Measurements from ENCODE around the gene LRAT.
"Not testable (repeated sequence)": the region's sequence is repeated elsewhere in the genome, so short reads cannot be mapped to it uniquely, and the experiment has no call there.

LRAT gene

GRCh38 chr4:154743683-154744340 is at the start of gene LRAT:
Gene LRAT (plus strand): TSS chr4:154744000. CDS start chr4:154744327, 327 bp downstream.
- no peak for DNase-seq

DNA sequence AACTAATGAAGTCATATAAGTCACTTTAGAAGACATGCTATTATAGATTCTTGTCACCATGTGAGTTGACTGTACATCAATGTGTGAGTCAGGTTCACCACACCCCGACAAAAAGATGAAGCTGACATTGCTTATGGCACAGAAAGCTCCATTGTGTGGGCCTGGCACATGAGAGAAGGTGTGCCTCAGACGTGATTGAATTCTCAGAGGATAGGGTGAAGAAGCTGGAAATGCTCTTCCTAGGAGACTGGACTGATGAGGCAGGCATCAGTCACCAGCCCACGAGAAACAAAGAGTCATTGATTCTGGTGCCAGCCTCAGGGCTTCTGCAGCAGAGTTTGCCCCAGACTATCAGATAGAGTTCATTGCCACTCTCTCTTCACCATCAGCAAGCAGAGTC is 35.9 kb upstream of the LRAT start:
- DNase-seq = no peak

- no peak for DNase-seq
These were observed 34.2 kb upstream of the LRAT start for GRCh38 chr4:154709550-154709949.

- no peak for DNase-seq
These were observed 32.3 kb upstream of the LRAT start for GRCh38 chr4:154711522-154711921.

- DNase-seq = no peak
These were observed 29.3 kb upstream of the LRAT start for GRCh38 chr4:154714339-154715040.

- no peak for DNase-seq
These were observed 24.7 kb upstream of the LRAT start for GRCh38 chr4:154719087-154719486.

GRCh38 chr4:154720123-154720522 is 23.7 kb upstream of the LRAT start:
- DNase-seq = no peak

DNA sequence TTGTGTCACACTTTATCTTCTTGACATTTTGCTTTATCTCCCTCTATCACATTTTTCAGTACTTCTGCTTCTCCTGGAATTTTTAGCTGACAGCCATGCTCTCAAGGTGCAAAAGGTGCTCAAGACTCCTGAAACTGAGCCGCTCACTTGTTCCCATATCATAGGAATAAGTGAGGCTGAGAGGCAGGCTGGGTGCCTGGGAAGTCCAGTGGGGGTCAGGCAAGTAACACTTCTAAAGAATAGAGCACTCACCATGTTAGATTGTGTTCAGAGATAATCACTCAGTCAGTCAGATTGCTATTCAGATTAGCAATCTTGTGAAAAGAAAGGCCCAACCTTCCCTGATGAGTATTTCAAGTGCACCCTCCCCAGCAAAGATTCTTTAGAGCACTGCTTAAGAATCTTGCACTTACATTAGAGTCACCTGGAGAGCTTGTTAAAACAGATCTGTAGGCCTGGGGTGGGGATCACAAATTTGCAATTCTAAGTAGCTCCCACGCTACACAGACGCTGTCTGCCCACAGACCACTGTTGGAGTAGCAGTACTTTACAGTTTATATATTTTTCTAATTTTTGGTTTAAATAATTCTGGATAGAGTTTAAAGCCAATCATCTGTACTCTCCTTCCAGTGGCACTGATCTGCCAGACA is 23.1 kb upstream of the LRAT start:
- no peak for DNase-seq

- no peak for DNase-seq
These were observed 21.5 kb upstream of the LRAT start for GRCh38 chr4:154722262-154722661.

GRCh38 chr4:154723601-154724000 is 20.2 kb upstream of the LRAT start:
- not testable (repeated sequence) for DNase-seq

DNA sequence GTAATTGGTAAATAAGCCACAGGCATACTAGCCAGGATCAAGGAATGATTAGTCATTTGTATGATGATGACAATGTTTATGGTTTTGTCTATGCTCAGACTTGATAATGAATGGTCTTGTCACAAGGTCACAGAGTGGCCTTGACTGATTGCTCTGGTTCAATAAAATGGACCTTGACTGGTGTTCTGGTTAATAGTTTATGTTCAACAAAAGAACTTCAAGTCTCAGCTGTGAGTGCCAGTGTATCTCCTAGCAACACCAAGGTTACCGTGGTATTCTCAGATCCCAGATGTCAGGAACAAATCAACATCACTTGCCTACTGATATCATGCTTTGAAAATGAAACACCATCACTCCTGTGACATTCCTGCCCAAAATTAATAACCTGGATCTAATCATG is 16.3 kb upstream of the LRAT start:
- DNase-seq = no peak

DNA sequence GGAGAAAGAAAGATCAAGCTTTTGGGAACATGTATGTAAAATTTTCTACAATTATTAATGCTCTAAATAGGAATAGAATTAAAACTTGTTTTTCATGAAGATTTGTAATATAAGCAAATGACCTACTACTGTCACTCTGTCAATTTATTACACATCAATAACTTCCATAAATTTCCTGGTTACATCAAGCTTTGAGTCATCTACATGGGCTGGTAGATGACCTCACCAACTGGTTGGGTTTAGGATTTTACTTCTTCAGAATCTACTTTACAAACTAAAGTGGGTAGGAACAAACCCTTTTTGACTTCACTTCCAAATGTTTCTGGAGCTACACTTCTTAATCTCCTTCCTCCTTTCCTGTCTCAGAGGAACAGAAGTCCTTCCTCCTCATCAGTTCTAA is 12.0 kb upstream of the LRAT start:
- no peak for DNase-seq

DNA sequence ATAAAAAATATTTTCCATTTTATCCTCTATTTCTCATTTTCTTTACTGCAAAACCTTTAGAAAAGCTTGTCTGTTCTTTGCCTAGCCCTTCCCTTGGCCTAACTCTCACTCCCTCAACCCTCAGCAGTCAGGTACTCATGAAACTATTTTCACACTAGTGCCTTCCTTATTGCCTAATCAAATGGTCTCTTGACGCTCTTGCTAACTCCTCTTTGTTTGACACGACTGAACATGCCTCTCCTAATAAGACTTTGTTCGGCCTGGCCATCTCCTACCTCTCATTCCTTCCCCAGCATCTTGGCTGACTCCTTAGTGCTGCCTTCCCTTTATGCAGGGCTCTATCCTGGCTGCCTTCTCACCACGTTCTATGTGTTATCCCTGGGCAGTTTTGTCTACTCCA is 11.1 kb upstream of the LRAT start:
- no peak for DNase-seq

GRCh38 chr4:154736770-154737169 is 7.0 kb upstream of the LRAT start:
- DNase-seq = no peak

GRCh38 chr4:154738426-154738825 is 5.4 kb upstream of the LRAT start:
- no peak for DNase-seq

- no peak for DNase-seq
These were observed 4.7 kb upstream of the LRAT start for GRCh38 chr4:154739111-154739510.

- no peak for DNase-seq
These were observed 3.3 kb upstream of the LRAT start for GRCh38 chr4:154740462-154740861.

- DNase-seq = no peak
These were observed 2.6 kb upstream of the LRAT start for GRCh38 chr4:154741131-154741665.

DNA sequence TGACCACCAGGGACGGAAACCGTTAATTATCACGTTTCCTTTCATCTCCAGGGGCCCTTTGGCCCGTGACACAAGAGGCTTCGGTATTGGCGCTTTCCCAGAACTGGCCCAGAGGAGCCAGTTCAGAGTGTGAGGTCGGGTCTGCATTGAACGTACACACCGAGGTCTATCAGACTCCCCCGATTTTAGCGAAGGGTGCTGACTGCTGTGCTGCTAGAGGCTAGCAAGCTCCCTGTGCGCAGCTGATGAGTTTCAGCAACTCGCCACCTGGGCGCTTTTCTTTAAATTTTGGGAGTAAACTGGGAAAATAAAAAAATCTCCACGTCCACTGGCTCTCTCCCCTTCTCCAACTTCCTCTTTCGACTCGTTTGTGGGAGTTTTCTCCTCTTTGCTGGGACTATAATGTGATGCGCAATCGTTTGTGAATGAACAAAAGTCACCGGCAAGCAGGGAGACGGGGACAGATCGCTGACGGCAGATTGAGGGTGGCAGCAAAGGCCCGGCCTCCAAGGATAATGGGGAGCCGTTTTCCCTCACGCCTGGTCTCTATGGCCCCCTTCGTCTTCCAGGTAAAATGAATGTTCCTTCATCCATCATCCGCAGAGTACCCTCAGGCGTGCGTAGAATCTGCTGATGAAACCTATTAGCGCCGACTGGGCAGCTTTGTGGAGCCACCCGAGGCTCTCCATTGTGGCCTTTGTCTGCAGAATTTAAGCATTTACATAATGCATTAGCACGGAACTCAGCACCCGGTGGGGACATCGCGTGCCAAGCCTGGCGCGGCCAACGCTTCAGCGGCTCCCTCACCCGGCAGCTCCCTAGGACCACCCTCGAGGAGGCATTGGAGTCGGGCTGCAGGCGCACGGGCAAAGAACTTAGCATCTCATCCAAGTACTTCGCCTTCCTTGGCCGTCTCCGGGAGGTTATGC is 1.6 kb upstream of the LRAT start:
- no peak for DNase-seq

DNA sequence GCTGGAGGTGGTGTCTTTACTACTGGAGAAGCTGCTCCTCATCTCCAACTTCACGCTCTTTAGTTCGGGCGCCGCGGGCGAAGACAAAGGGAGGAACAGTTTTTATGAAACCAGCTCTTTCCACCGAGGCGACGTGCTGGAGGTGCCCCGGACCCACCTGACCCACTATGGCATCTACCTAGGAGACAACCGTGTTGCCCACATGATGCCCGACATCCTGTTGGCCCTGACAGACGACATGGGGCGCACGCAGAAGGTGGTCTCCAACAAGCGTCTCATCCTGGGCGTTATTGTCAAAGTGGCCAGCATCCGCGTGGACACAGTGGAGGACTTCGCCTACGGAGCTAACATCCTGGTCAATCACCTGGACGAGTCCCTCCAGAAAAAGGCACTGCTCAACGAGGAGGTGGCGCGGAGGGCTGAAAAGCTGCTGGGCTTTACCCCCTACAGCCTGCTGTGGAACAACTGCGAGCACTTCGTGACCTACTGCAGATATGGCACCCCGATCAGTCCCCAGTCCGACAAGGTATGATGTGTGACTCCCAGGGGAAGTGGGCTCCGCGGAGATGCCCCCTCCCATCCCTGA is 634 bp downstream of the LRAT start:
- DNase-seq = no peak

DNA sequence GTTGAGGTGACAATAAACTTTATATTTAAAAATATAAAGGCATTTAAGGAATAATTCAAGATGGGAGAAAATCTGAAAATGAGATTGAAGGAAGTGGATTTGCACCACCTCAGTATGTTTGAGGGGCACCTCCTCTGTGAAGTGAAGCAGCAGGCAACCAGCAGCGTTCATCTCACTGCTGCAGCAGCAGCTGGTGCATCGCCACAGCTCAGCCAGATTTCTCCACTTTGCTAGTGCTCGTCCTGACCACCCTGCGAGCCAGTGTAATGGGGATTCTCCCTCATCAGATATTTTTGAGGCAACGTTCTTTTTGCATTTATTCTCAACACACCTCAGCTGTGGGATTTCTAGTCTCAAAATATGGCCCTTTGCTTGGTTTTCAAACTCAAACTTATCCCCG is 13.9 kb downstream of the LRAT start:
- DNase-seq = no peak

DNA sequence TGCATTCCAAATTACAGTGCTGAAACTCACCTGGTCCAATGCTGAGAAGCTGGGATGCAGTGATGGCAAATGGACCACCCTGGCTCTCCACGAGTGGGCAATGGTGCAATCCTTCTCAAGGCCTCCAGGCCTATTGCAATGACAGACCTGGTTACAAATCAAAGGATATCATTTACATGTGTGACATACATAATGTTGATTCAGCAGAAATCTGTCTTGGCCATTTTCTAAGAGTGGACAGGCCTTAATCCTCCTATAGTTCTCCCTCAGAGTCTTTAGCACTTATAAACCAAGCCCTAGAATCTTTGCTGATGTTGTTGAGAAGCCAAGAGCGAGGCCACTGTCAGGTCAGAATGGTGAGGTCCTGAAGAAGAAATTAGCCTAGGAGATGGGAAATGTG is 17.1 kb downstream of the LRAT start:
- no peak for DNase-seq

DNA sequence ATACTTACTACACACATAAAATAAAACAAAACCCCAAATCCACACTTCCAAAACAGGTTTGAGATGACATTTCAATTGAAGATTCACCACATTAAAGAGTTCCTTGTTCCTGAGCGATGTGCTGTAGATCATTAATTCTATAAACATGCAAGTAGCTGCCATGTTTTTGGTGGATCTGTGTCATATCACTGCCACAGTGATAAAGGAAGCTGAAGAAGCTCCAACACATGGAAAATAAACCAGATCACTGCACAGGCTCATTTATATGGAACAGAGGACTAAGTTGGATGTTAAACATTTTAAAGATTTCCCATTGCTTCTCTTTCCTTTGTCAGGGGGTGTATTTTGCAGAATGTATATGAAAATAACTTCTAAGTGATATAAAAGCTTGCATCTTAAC is 34.5 kb downstream of the LRAT start:
- no peak for DNase-seq

Measured in activated effector memory CD4-positive, alpha-beta T cell treated with Interleukin-2 at 50 U/mL for 16 hours (primary cell).